ENCODE measurements around the gene SOS1.

GRCh38 chr2:39133215-39133851, 12.5 kb upstream of the SOS1 start:
- TF ChIP-seq, protein P1, sequence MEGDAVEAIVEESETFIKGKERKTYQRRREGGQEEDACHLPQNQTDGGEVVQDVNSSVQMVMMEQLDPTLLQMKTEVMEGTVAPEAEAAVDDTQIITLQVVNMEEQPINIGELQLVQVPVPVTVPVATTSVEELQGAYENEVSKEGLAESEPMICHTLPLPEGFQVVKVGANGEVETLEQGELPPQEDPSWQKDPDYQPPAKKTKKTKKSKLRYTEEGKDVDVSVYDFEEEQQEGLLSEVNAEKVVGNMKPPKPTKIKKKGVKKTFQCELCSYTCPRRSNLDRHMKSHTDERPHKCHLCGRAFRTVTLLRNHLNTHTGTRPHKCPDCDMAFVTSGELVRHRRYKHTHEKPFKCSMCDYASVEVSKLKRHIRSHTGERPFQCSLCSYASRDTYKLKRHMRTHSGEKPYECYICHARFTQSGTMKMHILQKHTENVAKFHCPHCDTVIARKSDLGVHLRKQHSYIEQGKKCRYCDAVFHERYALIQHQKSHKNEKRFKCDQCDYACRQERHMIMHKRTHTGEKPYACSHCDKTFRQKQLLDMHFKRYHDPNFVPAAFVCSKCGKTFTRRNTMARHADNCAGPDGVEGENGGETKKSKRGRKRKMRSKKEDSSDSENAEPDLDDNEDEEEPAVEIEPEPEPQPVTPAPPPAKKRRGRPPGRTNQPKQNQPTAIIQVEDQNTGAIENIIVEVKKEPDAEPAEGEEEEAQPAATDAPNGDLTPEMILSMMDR (IDR thresholded peaks at IDR 0.05; ENCODE audit: low read depth, low read length, missing input control): no peak
- TF ChIP-seq, protein P2, sequence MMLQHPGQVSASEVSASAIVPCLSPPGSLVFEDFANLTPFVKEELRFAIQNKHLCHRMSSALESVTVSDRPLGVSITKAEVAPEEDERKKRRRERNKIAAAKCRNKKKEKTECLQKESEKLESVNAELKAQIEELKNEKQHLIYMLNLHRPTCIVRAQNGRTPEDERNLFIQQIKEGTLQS (IDR thresholded peaks at IDR 0.05): no peak
- TF ChIP-seq, protein P3, sequence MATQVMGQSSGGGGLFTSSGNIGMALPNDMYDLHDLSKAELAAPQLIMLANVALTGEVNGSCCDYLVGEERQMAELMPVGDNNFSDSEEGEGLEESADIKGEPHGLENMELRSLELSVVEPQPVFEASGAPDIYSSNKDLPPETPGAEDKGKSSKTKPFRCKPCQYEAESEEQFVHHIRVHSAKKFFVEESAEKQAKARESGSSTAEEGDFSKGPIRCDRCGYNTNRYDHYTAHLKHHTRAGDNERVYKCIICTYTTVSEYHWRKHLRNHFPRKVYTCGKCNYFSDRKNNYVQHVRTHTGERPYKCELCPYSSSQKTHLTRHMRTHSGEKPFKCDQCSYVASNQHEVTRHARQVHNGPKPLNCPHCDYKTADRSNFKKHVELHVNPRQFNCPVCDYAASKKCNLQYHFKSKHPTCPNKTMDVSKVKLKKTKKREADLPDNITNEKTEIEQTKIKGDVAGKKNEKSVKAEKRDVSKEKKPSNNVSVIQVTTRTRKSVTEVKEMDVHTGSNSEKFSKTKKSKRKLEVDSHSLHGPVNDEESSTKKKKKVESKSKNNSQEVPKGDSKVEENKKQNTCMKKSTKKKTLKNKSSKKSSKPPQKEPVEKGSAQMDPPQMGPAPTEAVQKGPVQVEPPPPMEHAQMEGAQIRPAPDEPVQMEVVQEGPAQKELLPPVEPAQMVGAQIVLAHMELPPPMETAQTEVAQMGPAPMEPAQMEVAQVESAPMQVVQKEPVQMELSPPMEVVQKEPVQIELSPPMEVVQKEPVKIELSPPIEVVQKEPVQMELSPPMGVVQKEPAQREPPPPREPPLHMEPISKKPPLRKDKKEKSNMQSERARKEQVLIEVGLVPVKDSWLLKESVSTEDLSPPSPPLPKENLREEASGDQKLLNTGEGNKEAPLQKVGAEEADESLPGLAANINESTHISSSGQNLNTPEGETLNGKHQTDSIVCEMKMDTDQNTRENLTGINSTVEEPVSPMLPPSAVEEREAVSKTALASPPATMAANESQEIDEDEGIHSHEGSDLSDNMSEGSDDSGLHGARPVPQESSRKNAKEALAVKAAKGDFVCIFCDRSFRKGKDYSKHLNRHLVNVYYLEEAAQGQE (IDR thresholded peaks at IDR 0.05): no peak
- TF ChIP-seq FOXA1 (IDR thresholded peaks at IDR 0.05) (no peak), RAD21 (IDR thresholded peaks at IDR 0.05) (no peak)
